ENCODE results near the gene RASSF9.

The RASSF9 gene

GRCh38 chr12:85821206-85821605 is 15.0 kb downstream of the RASSF9 start:
- no peak for DNase-seq (ENCODE audit: low spot score)

- no peak for DNase-seq (ENCODE audit: low spot score)
Observed at GRCh38 chr12:85820101-85820500, 16.1 kb downstream of the RASSF9 start.

- DNase-seq (ENCODE audit: low spot score) = no peak
Observed at GRCh38 chr12:85814741-85815140, 21.5 kb downstream of the RASSF9 start.

GRCh38 chr12:85814071-85814470 is 22.1 kb downstream of the RASSF9 start:
- no peak for DNase-seq (ENCODE audit: low spot score)

- no peak for DNase-seq (ENCODE audit: low spot score)
Observed at GRCh38 chr12:85809500-85809899, 26.7 kb downstream of the RASSF9 start.

GRCh38 chr12:85807730-85808129 is 28.5 kb downstream of the RASSF9 start:
- no peak for DNase-seq (ENCODE audit: low spot score)

- no peak for DNase-seq (ENCODE audit: low spot score)
Observed at GRCh38 chr12:85805654-85806053, 30.6 kb downstream of the RASSF9 start.

- no peak for DNase-seq (ENCODE audit: low spot score)
Observed at GRCh38 chr12:85804663-85805062, 31.5 kb downstream of the RASSF9 start.

- no peak for DNase-seq (ENCODE audit: low spot score)
Observed at GRCh38 chr12:85803923-85804322, 32.3 kb downstream of the RASSF9 start.

GRCh38 chr12:85803231-85803630 is 33.0 kb downstream of the RASSF9 start:
- DNase-seq (ENCODE audit: low spot score) = no peak

- no peak for DNase-seq (ENCODE audit: low spot score)
Observed at GRCh38 chr12:85798122-85798521, 38.1 kb downstream of the RASSF9 start.

GRCh38 chr12:85796001-85796400 is 40.2 kb downstream of the RASSF9 start:
- DNase-seq (ENCODE audit: low spot score) = no peak

- DNase-seq (ENCODE audit: low spot score) = no peak
Observed at GRCh38 chr12:85794531-85794930, 41.7 kb downstream of the RASSF9 start.

- no peak for DNase-seq (ENCODE audit: low spot score)
Observed at GRCh38 chr12:85784096-85784720, 52.0 kb downstream of the RASSF9 start.

GRCh38 chr12:85782711-85783110 is 53.5 kb downstream of the RASSF9 start:
- DNase-seq (ENCODE audit: low spot score) = no peak

- DNase-seq (ENCODE audit: low spot score) = no peak
Observed at GRCh38 chr12:85781766-85782165, 54.4 kb downstream of the RASSF9 start.

- no peak for DNase-seq (ENCODE audit: low spot score)
Observed at GRCh38 chr12:85779768-85780167, 56.4 kb downstream of the RASSF9 start.

- DNase-seq (ENCODE audit: low spot score) = no peak
Observed at GRCh38 chr12:85775091-85775490, 61.1 kb downstream of the RASSF9 start.

- DNase-seq (ENCODE audit: low spot score) = no peak
Observed at GRCh38 chr12:85765453-85765869, 70.7 kb downstream of the RASSF9 start.

- DNase-seq (ENCODE audit: low spot score) = no peak
Observed at GRCh38 chr12:85759623-85760022, 76.6 kb downstream of the RASSF9 start.

- DNase-seq (ENCODE audit: low spot score) = no peak
Observed at GRCh38 chr12:85759091-85759490, 77.1 kb downstream of the RASSF9 start.

- no peak for DNase-seq (ENCODE audit: low spot score)
Observed at GRCh38 chr12:85755760-85756159, 80.4 kb downstream of the RASSF9 start.

All from hematopoietic multipotent progenitor cell treated with erythropoietin and hydrocortisone succinate and interleukin-3 and kit ligand, for 15 days (in vitro differentiated cells).